Central memory CD4-positive, alpha-beta T cell (primary cell): Measurements from ENCODE around the gene RPS24.
"Not testable (repeated sequence)": the region's sequence is repeated elsewhere in the genome, so short reads cannot be mapped to it uniquely, and the experiment has no call there.

Experiments used
- DNase-seq: peaks from one replicate; pipeline ENCODE4 v3.0.0; 2022

RPS24 gene

DNA sequence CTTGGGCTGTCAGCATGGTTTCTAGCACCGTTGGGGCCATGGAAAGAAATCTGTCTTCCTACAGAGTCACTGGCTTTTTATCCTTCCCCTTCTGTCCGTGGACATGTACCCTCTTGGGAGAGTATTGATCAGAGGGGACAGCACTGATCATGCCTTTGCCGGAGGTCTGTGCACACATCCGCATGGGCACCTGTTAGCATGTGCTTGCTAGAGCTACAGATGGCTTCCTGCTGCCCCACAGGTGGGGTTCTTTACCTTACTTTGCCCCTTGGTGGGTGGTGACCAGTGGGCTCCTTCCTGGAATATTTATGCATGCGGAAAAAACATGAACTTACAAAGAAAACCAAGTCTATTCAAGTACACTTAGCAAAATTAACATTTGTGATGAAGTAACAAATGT lies 24.9 kb downstream of the RPS24 start:
- DNase-seq = no peak

DNA sequence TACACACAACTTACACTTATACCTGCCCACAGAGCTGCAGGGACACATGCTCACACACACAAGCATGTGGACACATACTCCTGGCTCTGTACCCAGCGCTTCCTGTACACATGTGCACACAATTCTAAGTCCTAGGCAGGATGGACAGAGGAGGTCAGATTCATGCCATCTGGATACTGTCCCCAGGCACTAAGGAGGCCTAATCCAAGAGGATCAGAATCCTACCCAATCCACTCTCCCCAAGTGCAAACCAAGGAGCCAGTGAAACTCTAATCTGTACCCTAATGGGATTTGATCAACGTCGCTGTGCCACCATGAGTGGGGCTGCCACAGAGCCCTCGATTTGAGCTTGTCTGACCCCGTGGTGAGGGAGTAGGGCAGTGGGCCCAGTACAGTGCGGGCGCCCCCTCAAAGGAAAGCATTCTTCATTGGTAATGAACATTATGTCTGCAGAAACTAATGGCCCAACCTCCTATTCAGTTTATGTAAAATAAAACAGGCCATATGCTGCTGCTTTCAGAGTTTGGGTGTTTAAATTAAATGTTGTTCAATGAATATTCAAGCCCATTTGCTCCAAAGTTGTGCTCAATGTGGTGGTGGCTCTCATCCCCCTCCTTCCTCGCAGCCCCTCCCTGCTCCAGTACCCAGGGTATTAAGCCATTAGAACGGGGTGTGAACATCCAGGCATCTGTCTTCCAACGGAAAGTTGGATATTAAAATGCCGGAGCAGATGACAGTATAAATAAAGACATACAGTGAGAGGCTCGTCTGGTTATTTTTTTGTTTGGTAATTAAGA lies 26.4 kb downstream of the RPS24 start:
- DNase-seq = no peak

GRCh38 chr10:78062296-78062695 lies 28.6 kb downstream of the RPS24 start:
- no peak for DNase-seq

- no peak for DNase-seq
Observed at GRCh38 chr10:78063236-78063635, 29.6 kb downstream of the RPS24 start.

GRCh38 chr10:78064919-78065318 lies 31.3 kb downstream of the RPS24 start:
- DNase-seq = not testable (repeated sequence)

DNA sequence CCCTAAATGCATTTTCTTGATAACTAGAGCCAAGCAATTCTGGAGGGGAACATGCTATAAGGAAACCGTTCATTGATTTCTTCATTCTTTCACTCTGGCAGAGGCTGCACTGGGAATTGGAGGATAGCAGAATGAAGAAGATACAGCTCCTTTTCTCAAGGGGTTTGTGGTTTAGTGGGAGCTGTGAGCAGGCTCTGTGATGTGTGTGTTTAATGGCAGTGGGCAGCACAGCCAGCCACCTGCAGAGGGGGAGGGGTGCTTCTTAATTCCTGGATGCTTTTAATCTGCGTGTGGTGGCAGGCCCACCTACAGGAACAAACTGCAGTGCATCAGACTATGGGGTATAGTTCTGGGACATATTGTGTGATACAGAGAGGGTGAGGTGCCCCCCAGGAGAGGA lies 31.9 kb downstream of the RPS24 start:
- no peak for DNase-seq

- no peak for DNase-seq
Observed at GRCh38 chr10:78066012-78066411, 32.3 kb downstream of the RPS24 start.

DNA sequence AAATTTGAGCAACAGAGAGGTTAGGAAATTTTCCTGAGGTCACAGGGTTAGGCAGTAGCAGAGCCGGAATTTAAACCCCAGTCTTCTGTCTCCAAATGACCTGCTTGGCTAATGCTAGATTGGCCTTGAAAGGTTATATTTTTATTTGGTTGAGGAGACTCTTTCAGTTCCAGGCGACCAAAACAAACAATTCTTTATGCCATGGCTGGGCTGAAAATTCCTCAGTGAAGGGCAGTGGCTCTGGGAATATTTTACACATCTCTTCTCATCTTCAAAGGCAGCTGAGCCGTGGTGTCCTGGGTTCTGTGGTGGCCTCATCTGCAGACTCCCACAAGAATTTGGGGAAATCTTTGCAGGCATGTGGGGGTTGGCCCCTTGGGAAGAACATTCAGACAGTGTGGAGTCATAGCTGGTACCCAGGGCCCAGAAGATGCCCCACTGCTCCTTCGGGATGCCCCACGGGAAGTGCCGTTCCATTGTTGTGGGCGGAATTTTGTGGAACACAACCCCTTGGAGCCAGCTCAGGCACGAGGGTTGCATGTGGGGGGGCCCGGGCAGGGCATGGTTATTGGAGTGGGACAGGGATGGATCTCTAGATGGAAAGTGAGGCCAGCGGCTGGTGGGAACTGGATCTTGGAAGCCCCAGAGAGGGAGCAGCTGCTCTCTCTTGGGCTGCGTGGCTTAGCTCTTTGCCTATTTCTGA lies 33.2 kb downstream of the RPS24 start:
- DNase-seq = no peak

DNA sequence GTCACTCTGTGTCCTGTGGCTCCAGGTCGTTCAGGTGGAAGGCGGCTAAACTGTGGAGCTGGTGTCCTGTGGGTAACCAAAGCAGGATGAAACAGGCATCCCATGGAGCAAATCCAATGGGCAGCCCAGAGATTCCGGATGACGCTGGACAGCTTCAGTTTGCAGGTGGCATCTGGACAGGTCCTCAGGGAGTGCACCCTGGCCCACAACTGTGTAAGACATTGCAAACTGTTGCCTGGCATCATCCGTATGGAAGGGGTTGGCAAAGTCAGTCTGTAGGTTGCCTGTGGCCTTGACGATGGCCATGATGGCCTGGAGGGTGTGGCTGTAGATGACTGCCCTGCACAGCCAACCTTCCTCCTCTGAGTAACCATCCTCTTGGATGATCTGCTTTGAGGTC lies 35.5 kb downstream of the RPS24 start:
- DNase-seq = no peak

DNA sequence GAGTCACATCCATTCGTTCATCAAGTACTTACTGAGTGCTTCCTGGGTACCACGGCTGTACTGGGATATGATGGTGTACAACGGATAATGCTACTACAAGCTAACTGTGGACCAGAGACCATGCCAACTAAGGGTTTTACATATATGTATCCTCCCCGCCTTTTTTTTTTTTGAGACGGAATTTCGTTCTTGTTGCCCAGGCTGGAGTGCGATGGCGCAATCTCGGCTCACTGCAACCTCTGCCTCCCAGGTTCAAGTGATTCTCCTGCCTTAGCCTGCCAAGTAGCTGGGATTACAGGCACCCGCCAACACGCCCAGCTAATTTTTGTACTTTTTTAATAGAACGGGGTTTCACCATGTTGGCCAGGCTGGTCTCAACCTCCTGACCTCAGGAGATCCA lies 36.4 kb downstream of the RPS24 start:
- DNase-seq = not testable (repeated sequence)

- DNase-seq = no peak
Observed at GRCh38 chr10:78070726-78071125, 37.1 kb downstream of the RPS24 start.

DNA sequence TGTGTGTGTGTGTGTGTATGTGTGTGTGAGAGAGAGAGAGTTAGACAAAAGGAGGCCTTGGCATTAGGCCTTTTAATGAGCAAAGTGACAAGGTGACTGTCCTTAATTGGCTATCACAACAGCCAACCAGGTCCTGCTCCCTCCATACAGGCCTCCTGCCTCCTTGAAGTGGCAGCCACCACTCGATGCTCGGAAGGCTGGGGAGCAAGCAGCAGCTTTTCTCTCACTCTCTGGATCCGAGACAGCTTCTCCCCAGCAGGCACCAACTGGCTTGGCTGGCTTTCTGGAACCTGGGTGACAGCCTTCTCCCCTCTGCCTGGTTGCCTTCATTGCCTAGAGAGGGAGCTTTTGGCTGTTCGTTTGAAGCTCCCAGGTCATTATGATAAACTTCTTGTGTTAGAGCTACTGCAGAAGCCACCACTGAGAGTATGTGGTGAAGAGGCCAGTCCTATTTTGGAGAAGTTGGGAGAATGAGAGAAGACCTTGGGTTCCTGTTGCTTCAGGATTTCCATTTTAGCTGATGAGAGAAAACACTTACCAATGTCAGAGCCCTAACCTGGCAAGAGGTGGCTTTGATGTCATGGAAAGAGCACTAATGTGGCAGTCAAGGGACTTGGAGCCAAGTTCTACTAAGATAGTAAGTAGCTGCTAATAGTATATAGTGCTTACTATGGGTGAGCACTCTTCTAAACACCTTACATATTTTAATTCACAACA lies 37.6 kb downstream of the RPS24 start:
- DNase-seq = no peak

DNA sequence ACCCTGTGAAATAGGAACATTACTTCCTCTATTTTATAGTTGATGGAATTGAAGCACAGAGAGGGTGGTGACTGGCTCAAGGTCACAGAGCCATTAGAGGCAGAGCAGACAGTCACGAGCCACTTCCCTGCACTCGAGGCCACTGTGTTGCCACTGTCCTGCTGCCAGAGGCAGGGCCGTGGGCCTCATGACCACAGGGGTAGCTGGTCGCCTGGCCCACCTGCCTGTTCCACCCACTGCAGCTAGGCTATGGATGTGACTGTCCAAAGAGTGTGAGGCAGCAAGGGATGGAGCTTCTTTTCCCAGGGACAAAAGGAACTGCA lies 38.2 kb downstream of the RPS24 start:
- DNase-seq = no peak

DNA sequence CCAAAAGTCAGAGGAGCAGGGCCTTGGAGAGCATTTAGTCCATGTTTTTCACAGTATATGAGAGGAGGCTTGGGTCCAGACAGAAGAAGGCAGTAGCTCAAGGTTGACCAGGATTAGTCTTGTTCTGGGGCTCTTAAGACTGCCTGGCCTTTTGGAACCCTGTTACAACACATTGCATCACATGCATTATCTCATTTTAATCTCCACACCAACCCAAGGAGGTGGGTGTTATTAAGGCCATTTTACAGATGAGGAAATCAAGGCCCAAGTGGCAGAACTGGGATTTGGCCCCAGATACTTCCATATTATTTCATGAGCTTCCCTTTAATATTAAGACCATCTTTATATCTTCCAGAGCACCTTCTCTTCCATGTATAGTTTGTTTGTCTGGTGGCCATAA lies 38.8 kb downstream of the RPS24 start:
- no peak for DNase-seq

- DNase-seq = not testable (repeated sequence)
Observed at GRCh38 chr10:78075806-78076205, 42.1 kb downstream of the RPS24 start.

DNA sequence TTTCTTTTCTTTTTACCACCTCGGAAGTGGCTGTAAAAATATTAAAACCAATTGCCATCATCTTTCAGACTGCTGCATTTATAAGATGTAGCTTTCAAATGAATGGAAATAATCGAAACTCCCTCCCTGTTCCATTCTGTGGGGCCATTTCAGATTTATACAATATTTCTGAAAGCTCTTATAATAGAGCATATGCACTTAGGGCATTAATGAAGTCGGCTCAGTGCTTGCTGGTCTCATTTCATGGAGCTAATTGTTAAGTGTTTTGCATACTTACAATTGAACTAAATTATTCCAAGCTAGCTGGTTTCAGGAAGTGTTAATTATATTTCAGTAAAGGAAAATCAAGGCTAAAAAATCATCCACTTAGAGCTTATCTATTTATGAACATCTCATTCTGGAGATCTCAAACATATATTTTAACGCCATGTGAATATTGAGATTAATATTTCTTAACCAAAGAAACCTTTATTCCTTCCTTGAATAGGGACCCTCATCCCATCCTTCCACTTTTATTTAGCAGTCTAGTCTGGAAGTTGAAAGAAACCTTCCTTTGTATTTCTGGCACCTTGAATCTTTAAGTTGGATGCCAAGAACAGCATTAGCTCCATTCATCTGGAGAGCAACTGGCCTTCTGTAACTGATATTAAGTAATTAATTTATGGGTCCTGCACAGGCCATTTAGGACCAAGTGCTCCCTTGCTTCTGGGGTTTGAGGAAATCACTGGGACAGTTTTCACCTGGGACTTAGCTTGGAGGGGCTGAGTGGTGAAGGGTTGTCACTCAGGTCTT lies 45.1 kb downstream of the RPS24 start:
- DNase-seq = no peak

DNA sequence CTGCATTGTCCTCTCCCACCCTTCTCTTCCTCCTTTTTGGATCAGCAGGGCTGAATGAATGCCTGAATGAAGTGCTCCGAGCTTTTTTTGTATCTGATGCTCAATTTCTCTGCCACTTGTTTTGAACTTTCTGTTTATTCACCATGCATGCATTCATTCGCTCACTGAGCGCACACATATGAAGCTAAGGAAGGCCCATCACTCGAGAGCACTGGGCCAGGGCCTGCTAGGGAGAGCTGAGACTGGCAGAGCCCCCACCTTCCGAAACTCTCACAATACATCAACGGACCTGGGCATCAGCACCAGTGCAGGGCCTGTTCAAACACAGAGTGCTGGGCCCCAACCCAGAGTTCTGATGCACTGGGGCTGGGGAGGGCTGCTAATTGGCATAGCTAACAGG lies 45.7 kb downstream of the RPS24 start:
- no peak for DNase-seq

DNA sequence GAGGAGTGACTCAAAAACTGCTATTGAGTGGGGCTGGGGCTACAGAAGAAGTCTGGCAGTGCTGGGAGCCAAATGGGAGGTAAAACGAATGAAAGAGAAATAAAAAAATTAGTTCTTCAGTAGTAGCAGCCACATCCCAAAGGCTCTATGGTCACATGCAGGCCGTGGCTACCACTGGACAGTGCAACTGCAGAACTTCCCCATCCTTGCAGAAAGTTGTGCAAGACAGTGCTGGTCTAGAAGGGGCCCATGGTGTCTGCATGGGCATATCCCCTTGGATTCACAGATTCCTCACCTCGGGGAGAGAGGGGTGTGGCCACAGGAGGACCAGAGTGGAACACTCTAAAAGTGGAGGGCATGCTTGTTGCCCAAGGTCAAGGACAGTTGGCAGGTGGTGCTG lies 47.6 kb downstream of the RPS24 start:
- no peak for DNase-seq

- no peak for DNase-seq
Observed at GRCh38 chr10:78082636-78083035, 49.0 kb downstream of the RPS24 start.
